Gastrocnemius medialis (tissue), 4 donors: ENCODE results near the gene TDP2. TPM values are rescaled to one million over a fixed set of nuclear protein-coding genes. Genes with fewer than 3 reads are reported as not detected.

ENCODE experiments used
- ATAC-seq, 2 donors: fragments of 150-250 bp; one replicate each; pipeline ENCODE4 v1.9.1; 2016
- DNase-seq, 2 donors: peaks; one replicate each; pipeline ENCODE4 v3.0.0-alpha.2; 2019
- H3K27ac ChIP-seq, 4 donors: fragments of 200-600 bp; sonication (generic); 1 replicate in 1 of 4; 2 replicates in 3 of 4; pipeline ENCODE4 v1.5.1; 2016 to 2018; ENCODE audit warnings: mild to moderate bottlenecking in 2 of 4, moderate library complexity in 1 of 4
- H3K27me3 ChIP-seq, 3 donors: fragments of 200-600 bp; sonication (generic) in 2 of 3; 1 replicate in 1 of 3; 2 replicates in 2 of 3; pipeline versions ENCODE4 v1.5.1 to v1.6.0; 2016 to 2019; ENCODE audit warnings: mild to moderate bottlenecking in 1 of 3, moderate library complexity in 1 of 3
- H3K36me3 ChIP-seq, 2 donors: fragments of 200-600 bp; sonication (generic) in 1 of 2; one replicate each; pipeline ENCODE4 v1.5.1; 2017 to 2018
- H3K4me1 ChIP-seq, 2 donors: fragments of 200-600 bp; sonication (generic) in 1 of 2; one replicate each; pipeline ENCODE4 v1.5.1; 2016 to 2017; ENCODE audit warnings: mild to moderate bottlenecking in 2 of 2
- H3K4me3 ChIP-seq, 4 donors: fragments of 200-600 bp; sonication (generic) in 3 of 4; 1 replicate in 1 of 4; 2 replicates in 3 of 4; pipeline ENCODE4 v1.5.1; 2016 to 2019; ENCODE audit warnings: mild to moderate bottlenecking in 2 of 4
- H3K9me3 ChIP-seq, 3 donors: fragments of 200-600 bp; sonication (generic) in 2 of 3; 1 replicate in 1 of 3; 2 replicates in 2 of 3; pipeline ENCODE4 v1.5.1; 2016 to 2019
- CTCF ChIP-seq, 5 experiments: fragments of 450-650 bp in 3 of 5; fragments of 200-600 bp in 2 of 5; sonication (generic) in 2 of 5; IDR thresholded peaks in 4 of 5; conservative IDR thresholded peaks in 1 of 5; 1 replicate in 4 of 5; 2 replicates in 1 of 5; pipeline ENCODE4 v1.5.1; 2016 to 2019; ENCODE audit warnings: antibody characterized with exemption in 5 of 5, mild to moderate bottlenecking in 3 of 5, moderate library complexity in 3 of 5
- POLR2A ChIP-seq, 2 donors: fragments of 450-650 bp; IDR thresholded peaks; one replicate each; pipeline ENCODE4 v1.6.1; 2017; ENCODE audit warnings: antibody characterized with exemption in 2 of 2, mild to moderate bottlenecking in 2 of 2, moderate library complexity in 2 of 2
- in situ Hi-C, 4 donors: fragments of 200-750 bp; cut with MboI; loops; one replicate each; pipeline versions ENCODE4 v1.15.0 to v1.8.0; 2017; ENCODE audit warnings: low sequenced_read_pairs in 4 of 4
- intact Hi-C: fragments of 100-400 bp; cut with DNase I; formaldehyde crosslinking; loops from one replicate; pipeline ENCODE4 v1.15.1; 2023; ENCODE audit warnings: low total_unique reads
- total RNA-seq, 4 donors: library from RNA; depleted of rRNA; stranded (reverse); fragments of >200 nt; gene quantifications; one replicate each; pipeline versions ENCODE4 v1.1.0 to v1.2.3, GENCODE V29; 2016

Gene TDP2
- total RNA-seq, 4 donors from 2014 or later, result 17.6 to 44.2 (median 21.7) TPM

GRCh38 chr6:24607310-24608105 lies 59.2 kb downstream of the TDP2 start:
- Histone ChIP-seq H3K4me3 (no peak overlapping the region), H3K9me3 (no peaks in the 10 kb centered on the region), H3K36me3 (no peaks in the 10 kb centered on the region), H3K27ac (no peak overlapping the region), H3K27me3 (no peaks in the 10 kb centered on the region), H3K4me1 (no peaks in the 10 kb centered on the region)
- TF ChIP-seq CTCF (IDR thresholded peaks at IDR 0.05 in 4 of 5, conservative IDR thresholded peaks at IDR 0.05 in 1 of 5) (no peak), POLR2A (IDR thresholded peaks at IDR 0.05) (no peak)
- ATAC-seq (no peak), DNase-seq (no peak)
- intact Hi-C loops, result no loop called here
- in situ Hi-C loops, result no loop called here

- Histone ChIP-seq H3K36me3 (no peaks in the 10 kb centered on the region), H3K27me3 (no peaks in the 10 kb centered on the region), H3K4me1 (no peaks in the 10 kb centered on the region), H3K9me3 (no peaks in the 10 kb centered on the region), H3K27ac (no peak overlapping the region), H3K4me3 (no peak overlapping the region)
- DNase-seq (no peak), ATAC-seq (no peak)
- TF ChIP-seq POLR2A (IDR thresholded peaks at IDR 0.05) (no peak), CTCF (IDR thresholded peaks at IDR 0.05 in 4 of 5, conservative IDR thresholded peaks at IDR 0.05 in 1 of 5) (no peak)
- intact Hi-C loops (no loop called here), in situ Hi-C loops (no loop called here)
Measured at GRCh38 chr6:24606200-24606930, 60.3 kb downstream of the TDP2 start.

GRCh38 chr6:24603241-24603640 lies 63.5 kb downstream of the TDP2 start:
- Histone ChIP-seq H3K9me3 (no peaks in the 10 kb centered on the region), H3K4me1 (no peaks in the 10 kb centered on the region), H3K4me3 (no peak overlapping the region), H3K27ac (no peak overlapping the region), H3K36me3 (no peaks in the 10 kb centered on the region), H3K27me3 (no peaks in the 10 kb centered on the region)
- in situ Hi-C loops, result no loop called here
- TF ChIP-seq CTCF (IDR thresholded peaks at IDR 0.05 in 4 of 5, conservative IDR thresholded peaks at IDR 0.05 in 1 of 5) (no peak), POLR2A (IDR thresholded peaks at IDR 0.05) (no peak)
- intact Hi-C loops, result no loop called here
- DNase-seq, result no peak
- ATAC-seq, result no peak

- no peaks in the 10 kb centered on the region for H3K9me3 ChIP-seq
- in situ Hi-C loops, result no loop called here
- TF ChIP-seq POLR2A (IDR thresholded peaks at IDR 0.05) (no peak), CTCF (IDR thresholded peaks at IDR 0.05 in 4 of 5, conservative IDR thresholded peaks at IDR 0.05 in 1 of 5) (no peak)
- H3K4me1 ChIP-seq, result no peaks in the 10 kb centered on the region
- H3K27ac ChIP-seq, result no peak overlapping the region
- no peak overlapping the region for H3K4me3 ChIP-seq
- intact Hi-C loops, result no loop called here
- DNase-seq, result no peak
- no peaks in the 10 kb centered on the region for H3K27me3 ChIP-seq
- ATAC-seq, result no peak
- H3K36me3 ChIP-seq, result no peaks in the 10 kb centered on the region
Measured at GRCh38 chr6:24600903-24601302, 65.8 kb downstream of the TDP2 start.

Other genes starting within 250 kb of the TDP2 start
- 1 to 10 TPM in 1 of 4 donors, under 1 TPM in 3; 0.07 to 1.2 (median 0.28) TPM for gene GPLD1, start 177.3 kb downstream of the TDP2 start, total RNA-seq
- 10 to 100 TPM in 1 of 4 donors, 1 to 10 TPM in 3; 6.4 to 15.4 (median 6.8) TPM for gene ALDH5A1, start 171.9 kb downstream of the TDP2 start, total RNA-seq
- not detected for gene KIAA0319, start 20.7 kb downstream of the TDP2 start, total RNA-seq
- 10 to 100 TPM; 13.6 to 28.2 (median 21.1) TPM for gene ACOT13, start 178 bp upstream of the TDP2 start, total RNA-seq
- 10 to 100 TPM; 24.1 to 50.7 (median 36.0) TPM for gene C6orf62, start 52.3 kb upstream of the TDP2 start, total RNA-seq
- 1 to 10 TPM; 2.6 to 4.4 (median 3.3) TPM for gene GMNN, start 108.0 kb upstream of the TDP2 start, total RNA-seq
- gene ARMH2, start 132.0 kb upstream of the TDP2 start, total RNA-seq, result not detected